GM19238 (cell line): Measurements from ENCODE around the gene WDR70.
"Not testable (repeated sequence)": the region's sequence is repeated elsewhere in the genome, so short reads cannot be mapped to it uniquely, and the experiment has no call there.

ENCODE experiments used
- DNase-seq: peaks from one replicate; pipeline ENCODE4 v3.0.0; 2011; ENCODE audit warnings: low spot score; ENCODE audit not compliant: insufficient read length

The WDR70 gene

DNA sequence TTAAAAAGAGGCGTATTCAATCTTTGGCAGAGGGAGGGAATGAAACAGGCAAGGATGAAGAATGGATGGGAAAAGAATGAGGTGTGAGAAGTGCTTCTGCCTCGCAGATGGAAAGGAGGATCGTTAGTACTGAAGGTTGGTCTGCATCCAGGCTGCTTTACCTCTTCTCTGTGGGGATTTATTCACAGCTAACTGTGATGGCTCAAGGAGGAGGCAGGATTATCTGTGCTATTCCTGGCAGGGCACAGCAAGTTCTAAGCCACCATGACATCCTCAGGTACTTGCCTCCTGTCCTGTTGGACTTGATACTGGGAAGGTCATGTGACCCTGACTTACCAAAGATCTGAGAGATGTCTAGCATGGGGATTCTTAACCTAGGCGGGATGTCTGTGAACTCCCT, 376.5 kb downstream of the WDR70 start:
- DNase-seq = no peak

DNA sequence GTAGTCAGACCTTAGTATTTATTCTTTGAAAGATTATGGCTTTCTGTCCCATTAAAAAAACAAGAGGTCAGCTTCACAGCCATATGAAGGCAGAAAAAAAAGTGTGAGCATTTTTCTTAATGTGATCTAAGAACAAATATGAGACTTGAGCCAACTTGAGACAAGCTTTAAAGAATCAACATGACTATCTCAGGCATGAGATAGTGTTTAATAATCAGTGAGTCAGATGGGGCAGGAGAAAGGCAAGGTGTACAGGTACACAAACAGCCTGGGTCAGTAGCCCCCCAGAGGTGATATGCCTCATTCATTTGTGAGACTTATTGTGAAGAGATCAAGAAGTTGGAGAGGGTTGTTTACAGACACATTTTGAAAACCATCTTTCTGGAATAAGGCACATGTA, 377.1 kb downstream of the WDR70 start:
- no peak for DNase-seq

DNA sequence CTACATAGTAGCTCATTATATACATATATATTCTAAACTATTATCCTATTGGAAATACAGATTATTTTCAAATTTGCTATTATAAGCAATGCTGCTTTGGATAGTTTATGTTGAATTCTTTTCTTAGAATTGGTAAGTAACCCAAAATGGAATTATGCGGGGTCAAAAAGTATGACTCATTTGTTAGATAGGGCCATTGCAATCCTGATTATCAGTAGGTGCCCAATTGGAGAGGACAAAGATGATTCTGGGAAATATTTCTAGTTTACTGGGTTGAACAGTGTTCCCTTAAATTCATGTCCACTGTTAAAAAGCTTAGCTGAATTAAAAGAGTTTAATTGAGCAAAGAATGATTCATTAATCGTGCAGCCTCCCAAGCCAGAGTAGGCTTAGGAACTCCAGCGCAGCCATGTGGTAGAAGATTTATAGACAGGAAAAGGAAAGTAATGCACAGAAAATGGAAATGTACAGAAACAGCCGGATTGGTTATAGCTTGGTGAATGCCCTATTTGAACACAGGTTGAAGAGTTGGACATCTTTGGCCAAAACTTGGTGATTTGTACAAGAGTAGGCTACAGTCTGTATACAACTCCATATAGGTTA, 379.0 kb downstream of the WDR70 start:
- DNase-seq = no peak

DNA sequence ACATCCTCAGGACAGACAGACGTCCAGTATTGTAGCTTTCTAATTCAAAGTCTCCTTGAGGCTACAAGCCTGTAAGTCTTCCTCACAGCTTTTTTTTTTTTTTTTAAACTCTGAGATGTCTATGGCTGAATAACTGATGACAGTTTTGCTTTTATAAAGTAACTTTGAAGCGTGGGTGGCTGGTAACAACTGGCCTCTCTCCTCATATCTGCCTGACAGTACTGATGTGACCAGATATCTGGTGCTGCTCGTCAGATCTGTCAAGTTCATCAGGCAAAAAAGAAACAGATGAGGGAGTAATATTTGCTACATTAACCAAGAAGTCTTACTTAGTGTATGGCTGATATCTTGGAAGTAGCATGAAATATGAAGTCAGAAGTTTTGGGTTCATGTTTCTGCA, 388.1 kb downstream of the WDR70 start:
- DNase-seq = no peak

DNA sequence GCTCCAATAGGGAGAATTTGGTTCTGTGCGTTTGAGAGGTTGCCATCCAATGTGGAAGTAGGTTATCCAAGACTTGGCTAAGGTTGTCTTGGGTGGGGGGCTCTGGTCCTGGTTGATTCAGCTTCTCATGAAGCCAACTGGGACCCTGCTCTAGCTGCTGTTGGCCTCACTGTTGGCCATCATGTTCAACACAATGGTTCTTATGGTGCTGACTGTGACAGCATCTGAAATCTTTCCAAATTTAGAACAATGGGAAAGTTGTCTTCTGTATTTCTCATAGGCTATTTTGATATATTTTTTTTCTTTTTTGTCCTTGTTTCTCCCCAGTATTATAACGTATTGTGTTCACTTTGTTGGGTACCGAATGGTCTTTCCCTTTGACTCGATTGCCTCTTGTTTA, 388.8 kb downstream of the WDR70 start:
- no peak for DNase-seq

DNA sequence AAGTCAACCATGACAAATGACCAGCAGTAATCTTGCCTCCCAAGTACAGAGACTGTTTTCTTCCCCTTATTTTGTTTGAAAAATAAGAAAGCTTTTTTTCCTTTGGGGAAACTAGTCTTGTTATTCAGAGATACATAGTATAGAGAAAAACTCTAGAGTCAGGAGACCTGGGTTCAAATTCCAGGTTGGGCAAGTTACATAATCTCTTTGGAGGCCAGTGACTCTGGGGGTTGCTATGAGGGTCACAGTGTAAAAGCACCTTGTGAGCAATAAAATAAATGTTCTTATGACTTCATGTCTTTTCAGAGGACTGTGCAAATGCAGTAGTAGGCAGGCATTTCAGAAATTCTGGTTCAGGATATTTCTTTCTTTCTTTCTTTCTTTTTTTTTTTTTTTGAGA, 389.3 kb downstream of the WDR70 start:
- DNase-seq = no peak

DNA sequence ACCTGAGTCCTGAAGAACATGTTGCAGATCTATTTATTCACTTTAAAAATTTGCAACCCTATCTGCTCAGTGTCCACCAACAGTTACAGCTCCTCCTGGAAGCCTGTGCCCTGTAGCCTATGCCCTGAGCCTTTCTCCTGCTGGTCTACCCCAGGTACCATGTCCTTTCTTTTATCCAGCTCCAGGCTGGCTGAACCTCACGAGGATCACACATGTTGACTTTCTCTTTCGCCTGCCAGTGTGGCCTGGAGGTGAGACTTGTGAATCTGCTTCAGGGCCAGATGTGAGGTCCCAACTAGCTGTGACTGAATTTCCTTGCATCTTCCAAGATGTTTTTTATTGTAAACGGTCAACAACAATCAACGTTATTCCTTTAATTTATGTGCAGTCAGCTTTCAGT, 390.0 kb downstream of the WDR70 start:
- no peak for DNase-seq

DNA sequence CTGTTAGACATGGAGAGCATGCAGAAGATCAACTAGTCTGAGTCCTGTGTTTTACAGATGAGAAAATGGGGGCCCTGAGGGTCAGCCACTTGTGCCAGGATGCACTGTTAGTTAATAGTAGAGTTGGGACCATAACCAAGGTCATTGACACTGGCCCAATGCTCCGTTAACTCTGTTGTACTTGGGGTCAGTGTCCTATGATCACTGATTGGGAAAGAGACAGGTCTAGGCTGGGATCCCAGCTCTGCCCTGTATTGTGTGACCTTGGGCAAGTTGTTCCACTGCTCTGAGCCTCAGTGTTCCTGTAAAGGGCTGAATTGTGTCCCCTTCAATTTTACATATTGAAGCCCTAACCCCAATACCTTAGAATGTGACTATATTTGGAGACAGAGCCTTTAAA, 390.7 kb downstream of the WDR70 start:
- DNase-seq = no peak

DNA sequence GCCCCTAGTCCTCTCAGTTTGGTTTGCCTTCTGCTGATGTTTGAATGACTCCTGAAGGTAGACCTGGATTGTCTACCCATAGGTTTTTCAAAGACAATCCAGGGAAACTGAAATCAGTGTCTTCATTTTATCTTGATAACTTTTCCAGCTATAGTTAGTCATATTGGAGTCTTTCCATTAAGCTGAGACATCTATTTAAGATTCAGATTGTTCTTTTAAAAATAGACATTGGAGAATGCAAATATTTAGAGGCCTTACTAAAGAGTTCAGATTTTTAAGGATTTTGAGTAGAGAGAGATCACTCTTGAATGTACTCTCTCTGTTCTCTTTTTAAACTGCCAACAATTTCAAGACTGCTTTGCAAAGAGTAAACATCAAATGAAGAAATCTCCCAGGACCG, 391.7 kb downstream of the WDR70 start:
- no peak for DNase-seq

DNA sequence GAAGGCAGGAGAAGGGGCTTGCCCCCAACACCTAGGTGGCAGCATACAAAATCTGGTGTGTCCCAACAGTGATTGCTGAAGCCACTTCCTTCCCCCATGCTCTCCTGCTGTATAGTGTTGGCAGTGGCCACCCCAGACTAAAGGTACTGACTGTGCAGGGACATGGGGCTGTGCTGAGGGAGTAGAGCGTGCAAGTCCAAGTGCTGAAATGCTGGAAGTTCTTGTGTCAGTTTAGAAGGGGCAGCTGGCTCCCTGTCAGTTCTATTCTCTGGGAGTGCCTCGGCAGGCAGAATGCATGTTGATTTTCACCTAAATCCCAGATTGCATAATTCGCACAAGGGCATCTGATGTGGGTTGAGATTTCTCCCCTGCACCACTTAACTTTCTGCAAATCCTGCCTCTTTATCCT, 392.1 kb downstream of the WDR70 start:
- no peak for DNase-seq

DNA sequence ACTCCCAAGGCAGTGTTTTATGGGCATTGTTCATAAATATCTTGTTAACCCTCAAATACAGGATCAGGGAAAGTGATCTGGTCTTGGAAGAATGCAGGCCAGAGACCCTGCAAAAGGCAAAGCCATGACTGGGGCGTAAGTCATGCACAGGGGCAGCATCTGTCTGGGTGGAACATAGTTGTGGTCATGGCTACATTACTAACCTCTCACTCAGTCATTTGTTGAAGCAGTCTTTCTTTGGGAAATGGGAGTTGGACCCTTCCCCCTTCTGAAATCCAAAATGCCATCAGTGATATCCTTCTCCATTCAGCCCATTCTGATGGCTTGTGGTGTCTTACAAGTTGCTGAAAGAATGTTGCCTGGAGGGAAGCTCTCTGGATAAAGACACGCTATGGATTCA, 392.6 kb downstream of the WDR70 start:
- DNase-seq = no peak

DNA sequence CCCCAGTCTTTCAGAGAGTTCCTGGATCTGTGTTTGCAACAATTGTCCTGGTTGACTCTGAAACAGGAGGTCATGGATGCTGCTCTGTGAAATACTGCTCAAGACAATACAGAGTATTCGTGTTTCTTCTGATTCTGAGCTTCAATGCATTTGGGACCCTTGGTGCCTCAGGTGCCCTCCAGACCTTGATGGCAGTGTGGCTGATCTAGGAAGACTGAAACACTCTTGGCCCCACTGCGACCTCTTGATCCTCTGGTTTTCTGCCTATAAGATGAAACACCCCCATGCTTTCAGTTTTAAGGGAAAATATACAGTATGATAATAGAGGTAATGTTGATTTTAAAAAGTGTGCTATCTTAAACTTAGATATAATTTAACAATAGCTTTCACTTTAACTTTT, 393.1 kb downstream of the WDR70 start:
- no peak for DNase-seq

DNA sequence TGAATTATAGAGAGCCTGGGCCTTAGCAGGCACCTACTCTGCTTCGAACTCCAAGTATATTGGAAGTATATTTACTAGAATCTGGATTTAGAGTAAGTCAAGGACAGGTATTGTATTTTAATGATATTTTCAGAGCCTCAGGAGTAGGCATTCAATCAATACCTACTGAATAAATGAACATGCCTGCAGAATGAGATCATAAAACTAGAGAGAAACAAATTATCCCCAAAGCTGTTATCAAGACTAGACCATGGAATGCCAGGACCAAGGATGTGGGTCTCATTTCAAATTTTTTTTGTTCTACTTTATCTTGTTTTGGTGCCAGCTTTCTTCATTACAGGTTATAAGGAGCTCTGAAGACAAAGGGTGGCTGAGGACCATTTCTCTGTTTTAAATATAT, 394.7 kb downstream of the WDR70 start:
- no peak for DNase-seq

DNA sequence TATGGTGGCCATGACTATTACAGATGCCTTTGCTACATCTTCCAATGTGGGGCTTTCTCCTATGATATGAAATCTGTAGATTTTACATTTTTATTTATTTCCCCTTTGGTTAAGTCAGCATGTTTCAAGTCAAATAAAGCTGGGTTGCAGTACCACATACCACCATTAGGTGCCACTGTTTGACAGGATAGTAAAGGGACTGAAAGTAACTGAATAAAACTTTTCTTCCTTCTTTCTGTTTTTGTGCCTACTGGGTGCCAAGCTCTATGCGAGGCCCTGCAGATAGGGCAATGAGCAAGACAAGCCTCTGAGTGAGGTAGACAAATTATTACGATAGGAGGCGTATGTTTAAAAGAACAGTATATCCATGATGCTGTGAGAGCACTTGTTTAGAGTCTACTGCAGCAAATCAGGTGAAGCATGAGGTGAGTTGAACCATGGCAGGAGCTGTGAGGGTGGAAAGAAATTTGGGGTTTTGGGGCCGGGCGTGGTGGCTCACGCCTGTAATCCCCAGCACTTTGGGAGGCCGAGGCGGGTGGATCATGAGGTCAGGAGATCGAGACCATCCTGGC, 395.9 kb downstream of the WDR70 start:
- DNase-seq = no peak

DNA sequence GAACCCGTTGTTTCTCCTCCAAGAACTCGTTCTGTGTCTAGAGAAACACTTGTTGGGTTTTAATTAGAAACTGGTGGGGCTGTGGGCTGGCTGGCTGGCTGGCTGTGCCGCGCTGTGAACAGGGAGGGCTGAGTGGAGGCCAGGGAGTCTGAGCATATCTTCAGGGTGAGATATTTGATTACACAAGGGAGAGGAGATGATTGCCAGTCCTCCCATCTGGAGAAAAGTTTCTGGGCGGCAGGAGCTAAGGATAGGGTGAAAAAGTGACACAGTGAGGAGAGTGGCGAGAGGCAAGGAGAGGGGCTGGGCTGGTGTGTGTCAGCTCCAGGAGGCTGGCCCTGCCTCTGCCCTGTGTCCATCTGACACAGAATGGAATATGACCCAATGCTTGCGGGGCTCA, 397.7 kb downstream of the WDR70 start:
- no peak for DNase-seq

DNA sequence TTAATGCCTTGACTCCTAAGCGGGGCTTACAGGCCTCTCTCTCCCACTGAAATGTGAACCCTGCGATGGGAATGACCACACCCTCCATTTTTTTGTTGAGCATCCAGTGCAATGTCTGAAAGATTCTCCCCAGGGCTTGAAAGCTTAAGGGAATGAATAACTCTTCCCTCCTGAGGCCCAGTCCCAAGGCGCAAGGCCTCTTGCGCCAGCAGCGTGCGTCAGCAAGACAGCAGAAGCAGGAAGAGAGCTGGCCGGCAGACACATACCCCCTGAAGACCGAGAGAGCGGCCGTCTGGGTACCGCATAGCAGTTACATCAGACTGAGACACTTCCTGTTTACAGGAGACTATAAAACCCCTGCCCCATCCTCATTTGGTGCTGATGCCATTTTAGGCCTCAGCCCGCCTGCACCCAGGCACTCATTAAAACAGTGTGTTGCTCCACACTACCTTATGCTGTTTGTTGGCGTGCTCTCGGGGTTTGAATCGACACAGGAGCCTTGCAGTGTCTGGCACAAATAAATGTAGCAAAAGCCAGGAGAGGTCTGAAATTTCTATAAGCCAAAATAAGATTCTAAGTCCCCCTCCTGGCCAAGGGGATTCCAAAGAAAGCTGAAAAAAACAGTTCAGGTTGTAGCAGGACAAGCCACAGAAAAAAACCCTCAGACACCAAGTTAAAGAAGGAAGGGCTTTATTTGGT, 398.5 kb downstream of the WDR70 start:
- no peak for DNase-seq

DNA sequence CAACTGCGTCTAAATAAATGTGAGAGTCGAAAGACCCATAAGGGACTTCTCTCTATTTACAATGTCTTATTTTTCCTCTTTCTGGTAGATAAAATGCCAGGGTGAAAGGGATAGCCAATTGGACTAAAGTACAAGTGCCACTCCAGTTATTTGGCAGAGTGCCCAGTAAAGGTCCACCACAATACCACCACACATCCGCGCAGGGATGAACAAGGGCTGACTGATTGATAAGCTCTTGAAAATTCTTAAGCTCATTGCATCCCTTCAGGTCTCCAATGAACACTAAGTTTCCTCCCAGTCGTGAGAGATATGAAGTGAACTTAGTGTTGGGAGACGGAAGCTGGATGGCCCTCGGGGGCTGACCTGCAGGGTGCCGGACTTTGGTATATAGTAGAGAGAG, 402.3 kb downstream of the WDR70 start:
- DNase-seq = not testable (repeated sequence)

DNA sequence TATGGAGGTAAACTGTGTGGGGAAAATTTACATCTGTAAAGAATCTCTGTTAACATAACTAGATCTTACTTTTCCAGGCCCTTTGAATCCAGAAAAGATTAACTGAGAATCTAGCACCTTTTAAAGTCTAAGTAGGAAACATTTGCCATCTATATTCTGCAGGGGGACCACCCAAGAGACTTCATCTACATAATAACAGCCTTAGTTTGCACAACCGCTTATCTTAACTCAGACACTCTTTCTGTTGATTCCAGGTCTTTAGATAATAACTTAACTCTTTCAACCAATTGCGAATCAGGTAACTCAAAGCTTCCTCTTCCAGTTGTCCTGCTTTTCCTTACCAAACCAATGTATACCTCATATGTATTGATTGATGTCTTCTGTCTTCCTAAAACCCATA, 407.3 kb downstream of the WDR70 start:
- no peak for DNase-seq

DNA sequence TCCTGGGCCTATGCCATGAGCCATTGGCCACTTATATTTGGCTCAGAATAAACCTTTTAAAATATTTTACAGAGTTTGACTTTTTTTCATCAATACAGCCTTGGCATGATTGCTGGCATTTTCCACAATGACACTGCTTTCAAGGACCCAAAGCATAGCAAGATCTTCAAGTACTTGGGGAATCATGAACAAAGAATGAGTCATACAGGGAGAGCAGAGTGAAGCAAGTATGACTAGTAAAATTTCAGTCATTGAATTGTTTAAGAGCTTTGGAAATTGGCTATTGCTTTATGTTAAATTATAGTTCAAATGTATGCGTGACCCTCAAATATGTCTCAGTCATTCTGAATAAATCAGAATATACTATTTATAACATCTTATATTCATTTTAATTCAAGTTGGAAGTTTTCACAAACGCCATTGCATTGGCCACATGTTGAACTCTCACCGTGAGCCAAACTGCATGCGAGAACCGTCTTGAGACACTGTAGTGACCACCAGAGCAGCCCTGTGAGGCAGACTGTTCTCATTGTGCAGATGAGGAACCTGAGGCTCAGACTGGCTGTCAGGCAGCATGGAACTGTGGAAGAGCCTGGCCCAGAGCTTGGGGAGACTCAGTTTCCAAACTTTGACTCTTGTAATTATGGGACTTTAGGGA, 407.9 kb downstream of the WDR70 start:
- DNase-seq = no peak

DNA sequence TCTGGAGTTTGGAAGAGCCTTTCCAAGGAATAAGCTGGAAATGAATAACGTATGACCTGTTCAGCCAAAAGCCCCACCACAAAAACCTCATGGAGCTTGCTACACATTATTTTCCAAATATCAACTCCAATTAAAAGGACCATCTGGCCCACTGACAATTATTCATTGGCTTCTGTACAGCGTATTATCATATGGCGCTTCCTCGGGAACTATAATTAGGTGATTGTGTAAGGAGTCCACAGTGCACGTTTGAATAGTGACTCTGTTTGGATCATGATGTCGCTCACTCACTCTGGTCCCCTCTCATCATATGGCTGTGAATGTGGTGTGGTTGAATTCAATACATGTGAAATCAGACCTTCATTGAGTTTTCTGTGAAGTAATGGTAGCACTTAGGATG, 408.6 kb downstream of the WDR70 start:
- DNase-seq = no peak

DNA sequence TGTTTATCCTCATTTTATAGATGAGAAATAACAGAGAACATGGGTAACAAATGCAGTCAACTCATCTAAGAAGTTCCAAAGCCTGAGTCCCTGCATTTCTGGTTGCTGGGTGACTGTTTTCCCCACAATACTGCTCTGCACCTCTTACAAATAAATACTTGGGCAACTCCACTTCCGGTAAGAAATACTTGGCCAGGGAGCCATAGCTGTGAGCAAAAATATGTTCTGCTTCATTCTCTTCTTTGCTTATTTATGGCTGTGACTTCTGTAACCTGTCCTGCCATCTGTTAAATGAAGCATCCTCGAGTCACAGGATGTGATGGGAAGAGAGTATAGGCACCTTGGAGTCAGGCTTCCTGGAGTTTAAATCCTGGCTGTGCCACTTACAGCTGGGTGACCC, 410.9 kb downstream of the WDR70 start:
- DNase-seq = no peak

DNA sequence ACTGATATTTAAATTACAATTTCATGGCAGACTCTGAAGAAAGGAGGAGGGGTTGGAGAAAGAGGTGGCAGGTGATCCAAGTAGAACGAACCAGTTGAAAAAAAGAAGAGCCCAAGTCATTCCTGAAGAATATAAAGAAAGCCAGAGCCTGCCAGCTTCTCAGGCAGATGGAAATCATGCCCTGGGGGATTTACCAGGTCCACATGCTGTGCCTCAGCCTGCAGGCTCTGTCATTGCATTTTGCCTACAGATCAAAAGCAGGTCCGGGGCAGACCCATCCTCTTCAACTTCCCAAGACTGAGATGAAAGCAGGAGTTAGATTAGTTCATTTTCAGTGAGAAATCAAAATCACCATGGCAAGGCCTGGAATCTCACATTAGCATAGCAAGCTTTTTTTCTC, 412.2 kb downstream of the WDR70 start:
- no peak for DNase-seq
